Esophagus squamous epithelium (tissue), 5 donors: Measurements from ENCODE around the gene TMEM266. TPM values are rescaled to one million over a fixed set of nuclear protein-coding genes. Genes with fewer than 3 reads are reported as not detected.

Experiments used
- DNase-seq: peaks from one replicate; lab custom pipeline; 2025; lab: John Stamatoyannopoulos, UW
- H3K27ac ChIP-seq, 4 donors: fragments of 200-600 bp; sonication (generic); one replicate each; pipeline ENCODE4 v1.5.1; 2016 to 2019; ENCODE audit warnings: mild to moderate bottlenecking in 1 of 4
- H3K27me3 ChIP-seq, 4 donors: fragments of 200-600 bp; sonication (generic); 1 replicate in 3 of 4; 2 replicates in 1 of 4; pipeline versions ENCODE4 v1.5.1 to v1.6.0; 2017 to 2021; ENCODE audit warnings: antibody characterized with exemption in 1 of 4
- H3K36me3 ChIP-seq, 3 donors: fragments of 200-600 bp; sonication (generic); one replicate each; pipeline ENCODE4 v1.5.1; 2016 to 2019
- H3K4me1 ChIP-seq, 3 donors: fragments of 200-600 bp; sonication (generic); one replicate each; pipeline ENCODE4 v1.5.1; 2017 to 2019
- H3K4me3 ChIP-seq, 4 donors: fragments of 200-600 bp; sonication (generic); 1 replicate in 3 of 4; 2 replicates in 1 of 4; pipeline ENCODE4 v1.5.1; 2016 to 2019; ENCODE audit warnings: mild to moderate bottlenecking in 2 of 4, moderate library complexity in 1 of 4
- H3K9me3 ChIP-seq, 3 donors: fragments of 200-600 bp; sonication (generic); one replicate each; pipeline ENCODE4 v1.5.1; 2016 to 2019
- POLR2A ChIP-seq, 4 donors: fragments of 450-650 bp; IDR thresholded peaks; one replicate each; pipeline ENCODE4 v1.6.1; 2017; ENCODE audit warnings: antibody characterized with exemption in 4 of 4, mild to moderate bottlenecking in 4 of 4, moderate library complexity in 3 of 4
- WGBS, 2 donors: methylation state at CpG; one replicate each; pipeline ENCODE4 v1.1.5; 2018; 5-methylcytosine and 5-hydroxymethylcytosine counted together
- intact Hi-C: fragments of 100-400 bp; cut with DNase I; formaldehyde crosslinking; loops from one replicate; pipeline ENCODE4 v1.15.0; 2022
- total RNA-seq, 4 donors: library from RNA; depleted of rRNA; stranded (reverse); fragments of >200 nt; gene quantifications; one replicate each; pipeline ENCODE4 v1.1.0, GENCODE V29; 2016
- TF ChIP-seq, protein P1 (sequence below), 6 experiments: fragments of 450-650 bp in 4 of 6; fragments of 200-600 bp in 2 of 6; sonication (generic) in 2 of 6; IDR thresholded peaks; one replicate each; pipeline ENCODE4 v1.5.1; 2016 to 2019; ENCODE audit warnings: antibody characterized with exemption in 6 of 6, mild to moderate bottlenecking in 4 of 6, moderate library complexity in 4 of 6
- donor health status: DM: yes; HTN: yes; CAD: no.

The TMEM266 gene
- total RNA-seq, 4 donors from 2014 or later, result 0.19 to 0.79 (median 0.29) TPM; not detected in 1

DNA sequence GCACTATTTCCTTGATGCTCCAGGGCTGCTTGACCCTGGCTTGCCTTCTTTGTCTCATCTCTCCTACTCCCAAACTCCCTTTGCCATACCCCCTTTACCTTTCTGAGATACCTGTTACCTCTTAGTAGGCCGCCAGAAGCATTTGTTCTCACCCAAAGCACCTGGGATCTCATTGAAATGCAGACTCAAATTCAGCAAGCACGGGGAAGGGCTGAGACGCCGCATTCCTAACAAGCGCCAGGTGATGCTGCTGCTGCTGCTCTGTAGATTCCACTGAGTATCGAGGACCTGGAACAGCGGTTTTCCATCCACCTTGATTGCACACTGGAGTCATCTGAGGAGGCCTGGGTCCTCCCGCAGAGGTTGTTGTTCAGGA is 91.8 kb downstream of the TMEM266 start:
- H3K4me3 ChIP-seq, result no peak overlapping the region
- intact Hi-C loops, result loop anchor here (5.0 kb wide), 1 partner anchor 94 kb away; the partner anchor contains the start of gene TMEM266
- no peak overlapping the region for H3K27ac ChIP-seq
- no peaks in the 10 kb centered on the region for H3K36me3 ChIP-seq
- 73 to 84% methylated on average over 3 to 8 of the region's 8 CpGs for WGBS, 2 donors
- peaks cover 9 to 29% (median 27%) of the 10 kb centered on the region in 3 donors for H3K4me1 ChIP-seq
- TF ChIP-seq, protein P1, sequence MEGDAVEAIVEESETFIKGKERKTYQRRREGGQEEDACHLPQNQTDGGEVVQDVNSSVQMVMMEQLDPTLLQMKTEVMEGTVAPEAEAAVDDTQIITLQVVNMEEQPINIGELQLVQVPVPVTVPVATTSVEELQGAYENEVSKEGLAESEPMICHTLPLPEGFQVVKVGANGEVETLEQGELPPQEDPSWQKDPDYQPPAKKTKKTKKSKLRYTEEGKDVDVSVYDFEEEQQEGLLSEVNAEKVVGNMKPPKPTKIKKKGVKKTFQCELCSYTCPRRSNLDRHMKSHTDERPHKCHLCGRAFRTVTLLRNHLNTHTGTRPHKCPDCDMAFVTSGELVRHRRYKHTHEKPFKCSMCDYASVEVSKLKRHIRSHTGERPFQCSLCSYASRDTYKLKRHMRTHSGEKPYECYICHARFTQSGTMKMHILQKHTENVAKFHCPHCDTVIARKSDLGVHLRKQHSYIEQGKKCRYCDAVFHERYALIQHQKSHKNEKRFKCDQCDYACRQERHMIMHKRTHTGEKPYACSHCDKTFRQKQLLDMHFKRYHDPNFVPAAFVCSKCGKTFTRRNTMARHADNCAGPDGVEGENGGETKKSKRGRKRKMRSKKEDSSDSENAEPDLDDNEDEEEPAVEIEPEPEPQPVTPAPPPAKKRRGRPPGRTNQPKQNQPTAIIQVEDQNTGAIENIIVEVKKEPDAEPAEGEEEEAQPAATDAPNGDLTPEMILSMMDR (IDR thresholded peaks at IDR 0.05), result no peak
- TF ChIP-seq POLR2A (IDR thresholded peaks at IDR 0.05), result no peak
- no peaks in the 10 kb centered on the region for H3K27me3 ChIP-seq
- no peak for DNase-seq
- no peaks in the 10 kb centered on the region for H3K9me3 ChIP-seq

DNA sequence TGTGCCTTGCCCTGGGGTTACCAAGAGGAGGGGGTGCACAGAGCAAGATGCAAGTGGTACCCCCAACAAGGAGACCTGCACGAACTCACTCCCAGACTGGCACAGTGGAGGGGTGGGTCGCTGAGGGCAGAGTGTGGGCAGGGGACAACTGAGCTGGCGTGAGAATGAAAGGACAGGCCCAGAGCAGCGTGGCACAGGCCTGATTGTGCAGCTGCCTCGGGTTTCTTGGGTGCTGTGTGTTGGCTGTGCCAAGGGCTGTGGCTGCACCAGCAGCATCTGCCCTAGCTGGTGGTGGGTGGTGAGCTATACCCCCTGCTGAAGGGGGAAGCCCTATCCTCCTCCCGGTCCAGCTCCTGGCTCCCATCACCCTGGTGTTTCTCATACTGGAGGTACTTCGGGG is 92.4 kb downstream of the TMEM266 start:
- Histone ChIP-seq H3K36me3 (no peaks in the 10 kb centered on the region), H3K4me1 (peaks cover 9 to 29% (median 27%) of the 10 kb centered on the region in 3 donors), H3K27ac (no peak overlapping the region), H3K4me3 (no peak overlapping the region), H3K9me3 (no peaks in the 10 kb centered on the region), H3K27me3 (no peaks in the 10 kb centered on the region)
- TF ChIP-seq, protein P1 (IDR thresholded peaks at IDR 0.05), result no peak
- TF ChIP-seq POLR2A (IDR thresholded peaks at IDR 0.05), result no peak
- DNase-seq, result no peak
- intact Hi-C loops, result loop anchor here (5.0 kb wide), 1 partner anchor 95 kb away; the partner anchor contains the start of gene TMEM266
- WGBS, 2 donors, result 79 to 85% methylated on average over 5 to 6 of the region's 7 CpGs

DNA sequence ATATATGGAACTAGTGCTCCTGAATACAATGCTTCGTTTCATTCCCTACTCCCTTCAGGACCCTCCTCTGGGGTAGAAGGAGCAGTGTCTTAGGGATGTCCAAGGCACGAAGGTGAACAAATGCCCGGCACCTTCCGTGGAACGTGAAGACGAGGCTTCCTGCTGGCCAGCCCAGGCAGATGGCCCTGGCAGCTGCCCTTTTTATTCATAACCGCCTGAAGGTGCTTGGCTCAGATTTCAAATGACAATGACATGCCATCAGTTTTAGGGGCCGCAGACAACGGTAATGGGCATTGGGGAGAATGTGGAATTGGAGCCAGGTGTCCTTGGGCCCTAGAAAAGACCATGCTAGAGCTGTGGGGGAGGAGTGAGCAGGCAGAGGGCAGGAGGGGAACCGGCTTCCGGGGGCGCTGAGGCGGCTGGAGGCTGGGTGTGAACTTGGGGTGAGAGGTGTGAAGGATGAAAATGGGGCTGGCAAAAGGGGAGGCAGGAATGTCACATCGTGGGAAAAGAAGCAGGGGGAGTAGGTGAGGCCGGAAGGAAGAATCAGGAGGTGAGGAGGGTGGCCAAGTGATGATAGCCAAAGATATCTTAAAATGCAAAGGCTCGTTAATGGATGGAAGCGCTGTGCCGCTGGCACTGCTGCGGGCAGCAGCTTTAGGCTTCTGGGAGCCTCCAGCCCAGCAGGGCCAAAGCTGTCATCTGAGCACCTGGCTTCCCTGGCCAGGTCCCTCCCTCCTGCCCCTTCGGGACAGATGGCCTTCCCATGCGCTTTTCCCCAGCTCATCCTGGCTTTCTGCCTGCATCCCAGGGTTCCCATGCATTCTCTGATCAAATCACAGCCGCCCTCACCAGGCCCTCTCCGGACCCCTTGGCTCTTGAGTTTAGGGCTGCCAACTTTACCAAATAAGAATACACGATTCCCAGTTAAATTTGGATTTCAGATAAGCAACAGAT is 93.7 kb downstream of the TMEM266 start:
- Histone ChIP-seq H3K27ac (no peak overlapping the region), H3K4me3 (no peak overlapping the region), H3K36me3 (no peaks in the 10 kb centered on the region), H3K9me3 (no peaks in the 10 kb centered on the region), H3K4me1 (peaks cover 9 to 21% (median 18%) of the 10 kb centered on the region in 3 donors), H3K27me3 (no peaks in the 10 kb centered on the region)
- TF ChIP-seq POLR2A (IDR thresholded peaks at IDR 0.05), result no peak
- TF ChIP-seq, protein P1 (IDR thresholded peaks at IDR 0.05), result no peak
- no peak for DNase-seq
- intact Hi-C loops, result loop anchor here (5.0 kb wide), 1 partner anchor 96 kb away; the partner anchor contains the start of gene TMEM266
- 80 to 81% methylated on average over 22 to 24 of the region's 24 CpGs for WGBS, 2 donors

DNA sequence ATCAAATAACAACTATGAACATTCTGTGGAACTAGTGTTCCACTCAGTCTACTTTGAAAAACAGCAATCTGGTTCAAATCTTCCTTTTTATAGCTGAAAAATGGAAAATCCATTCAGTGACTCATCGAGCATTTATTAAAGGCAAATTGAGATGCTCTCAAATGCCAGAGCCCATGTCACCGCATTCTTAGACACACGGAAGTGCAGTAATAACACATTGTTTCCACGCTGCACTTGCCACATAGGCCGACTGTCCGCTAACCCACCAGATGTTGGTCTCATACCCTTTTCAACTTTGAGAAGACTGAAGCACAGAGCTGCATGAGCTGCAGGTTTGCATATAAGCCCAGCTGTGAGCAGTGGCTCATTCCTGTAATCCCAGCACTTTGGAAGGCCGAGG is 95.9 kb downstream of the TMEM266 start:
- peaks cover 3 to 11% (median 5%) of the 10 kb centered on the region in 3 donors for H3K4me1 ChIP-seq
- TF ChIP-seq, protein P1 (IDR thresholded peaks at IDR 0.05), result no peak
- TF ChIP-seq POLR2A (IDR thresholded peaks at IDR 0.05), result no peak
- no peaks in the 10 kb centered on the region for H3K9me3 ChIP-seq
- no peak overlapping the region for H3K27ac ChIP-seq
- H3K4me3 ChIP-seq, result no peak overlapping the region
- 84 to 91% methylated on average over 6 of the region's 7 CpGs for WGBS, 2 donors
- H3K36me3 ChIP-seq, result no peaks in the 10 kb centered on the region
- H3K27me3 ChIP-seq, result peaks cover 0 to 8% (median 0%) of the 10 kb centered on the region in 4 donors
- no peak for DNase-seq
- intact Hi-C loops, result no loop called here

DNA sequence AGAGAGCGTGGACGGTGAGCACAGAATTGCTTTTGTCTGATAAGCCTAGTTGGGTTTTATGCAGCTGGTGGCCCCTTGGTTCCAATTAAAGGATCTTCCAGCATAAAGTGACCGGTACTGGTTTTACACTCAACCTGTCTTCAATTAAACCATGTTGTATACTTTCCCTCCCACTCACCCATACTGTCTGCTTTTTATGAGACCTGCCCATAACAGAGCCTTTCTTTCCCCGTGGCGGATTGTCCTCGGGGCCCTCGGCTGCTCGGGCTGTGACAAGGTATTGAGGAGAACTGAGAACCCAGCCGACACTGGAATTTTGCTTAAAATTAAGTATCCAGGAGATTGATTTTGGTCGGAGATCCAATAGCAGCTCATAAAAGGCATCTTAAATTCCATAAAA is 98.4 kb downstream of the TMEM266 start:
- Histone ChIP-seq H3K27me3 (peaks cover 0 to 8% (median 0%) of the 10 kb centered on the region in 4 donors), H3K4me1 (peaks cover 4 to 24% (median 12%) of the 10 kb centered on the region in 3 donors), H3K27ac (no peak overlapping the region), H3K4me3 (no peak overlapping the region), H3K36me3 (no peaks in the 10 kb centered on the region), H3K9me3 (no peaks in the 10 kb centered on the region)
- intact Hi-C loops, result no loop called here
- 89 to 93% methylated on average over 10 of the region's 10 CpGs for WGBS, 2 donors
- TF ChIP-seq POLR2A (IDR thresholded peaks at IDR 0.05), result no peak
- TF ChIP-seq, protein P1 (IDR thresholded peaks at IDR 0.05), result no peak
- DNase-seq, result no peak
